GM18511 (cell line): ENCODE measurements around the gene TINAG.

Source experiments
- ATAC-seq: cut with Tn5 transposase; IDR thresholded peaks from one replicate; pipeline ENCODE4 v1.9.1; 2021; ENCODE audit warnings: mild to moderate bottlenecking, moderate library complexity; ENCODE audit not compliant: unreplicated experiment

TINAG gene

DNA sequence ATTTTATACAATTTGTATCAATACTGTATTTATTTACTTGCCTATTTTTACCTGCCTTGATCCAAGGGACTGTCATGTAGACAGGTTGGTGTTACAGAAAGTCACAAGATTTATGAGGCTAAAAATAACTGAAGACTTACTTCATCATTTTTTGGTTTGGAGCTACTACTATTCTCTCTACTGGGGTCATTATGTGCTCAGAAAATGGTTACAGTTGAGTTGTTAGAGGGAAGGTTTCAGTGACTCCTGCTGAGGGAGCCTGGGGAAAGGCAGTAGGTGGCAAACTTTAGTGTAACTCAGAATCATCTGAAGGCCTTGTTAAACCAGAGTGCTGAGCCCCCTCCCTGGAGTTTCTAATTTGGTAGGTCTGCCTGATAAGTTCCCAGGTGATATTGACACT is 118.8 kb downstream of the TINAG start:
- ATAC-seq, result peak; percentile 40

DNA sequence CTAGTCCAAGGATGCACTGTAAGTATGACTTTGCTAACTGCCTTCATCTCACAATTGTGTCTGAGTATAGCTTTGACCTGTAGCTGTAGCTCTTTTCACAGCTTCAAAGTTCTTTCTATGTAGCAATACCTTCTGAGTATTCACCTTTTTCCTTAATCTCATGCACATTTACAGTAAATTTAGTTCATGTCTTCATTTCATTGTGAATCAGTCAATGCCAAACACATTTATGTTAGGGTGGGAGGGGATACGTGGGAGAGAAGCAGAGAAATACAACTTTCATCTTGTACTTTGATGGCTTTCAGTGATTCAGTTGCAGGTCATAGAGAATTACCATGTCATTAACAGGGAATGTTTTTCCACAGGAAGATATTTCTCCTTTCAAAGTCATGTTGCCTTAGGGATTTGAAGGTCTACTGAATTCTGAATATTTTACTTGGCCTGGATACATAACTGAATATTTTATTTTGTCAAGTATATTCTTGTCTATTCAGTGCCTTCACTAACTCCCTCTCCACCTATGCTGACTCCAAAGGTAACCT is 119.2 kb downstream of the TINAG start:
- peak; percentile 4 for ATAC-seq

DNA sequence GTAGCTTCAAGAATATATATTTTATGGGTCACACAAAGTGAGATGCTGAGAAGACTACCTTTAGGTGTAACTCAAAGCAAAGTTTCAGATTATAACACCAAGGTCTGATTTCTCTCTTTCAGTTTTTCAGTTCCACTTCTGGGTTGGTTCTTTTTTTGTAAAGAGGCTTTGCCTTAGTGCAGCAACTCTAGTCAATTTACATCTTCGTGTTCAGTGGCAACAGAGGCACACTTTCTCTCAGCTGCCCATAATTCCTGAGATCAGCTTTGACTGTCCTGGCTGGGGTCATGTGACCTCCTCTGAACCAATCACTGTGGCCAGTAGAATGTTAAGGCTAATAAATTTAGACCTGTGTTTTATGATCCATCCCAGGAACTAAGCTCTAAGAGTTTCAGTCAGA is 120.2 kb downstream of the TINAG start:
- peak; percentile 86 for ATAC-seq

DNA sequence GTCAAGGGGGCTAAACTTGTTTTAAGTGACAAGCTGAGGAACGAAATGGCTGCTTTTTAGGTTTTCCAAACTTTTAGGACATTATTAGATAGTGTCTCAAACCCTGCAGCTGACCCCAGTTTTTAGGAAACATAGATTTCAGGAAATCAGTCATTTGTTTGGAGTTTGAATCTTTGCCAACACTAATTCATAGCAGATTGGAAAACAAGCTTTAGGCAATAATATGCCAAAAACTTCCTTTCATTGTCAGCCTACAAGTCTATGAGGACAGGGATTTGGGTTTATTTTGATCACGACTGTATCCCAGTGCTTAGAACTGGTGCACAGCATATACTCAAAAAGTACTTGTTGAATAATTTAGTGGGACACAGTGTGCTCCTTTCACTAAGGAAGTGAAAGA is 123.2 kb downstream of the TINAG start:
- ATAC-seq, result no peak
